ENCODE results near the gene XAB2.

XAB2 gene

DNA sequence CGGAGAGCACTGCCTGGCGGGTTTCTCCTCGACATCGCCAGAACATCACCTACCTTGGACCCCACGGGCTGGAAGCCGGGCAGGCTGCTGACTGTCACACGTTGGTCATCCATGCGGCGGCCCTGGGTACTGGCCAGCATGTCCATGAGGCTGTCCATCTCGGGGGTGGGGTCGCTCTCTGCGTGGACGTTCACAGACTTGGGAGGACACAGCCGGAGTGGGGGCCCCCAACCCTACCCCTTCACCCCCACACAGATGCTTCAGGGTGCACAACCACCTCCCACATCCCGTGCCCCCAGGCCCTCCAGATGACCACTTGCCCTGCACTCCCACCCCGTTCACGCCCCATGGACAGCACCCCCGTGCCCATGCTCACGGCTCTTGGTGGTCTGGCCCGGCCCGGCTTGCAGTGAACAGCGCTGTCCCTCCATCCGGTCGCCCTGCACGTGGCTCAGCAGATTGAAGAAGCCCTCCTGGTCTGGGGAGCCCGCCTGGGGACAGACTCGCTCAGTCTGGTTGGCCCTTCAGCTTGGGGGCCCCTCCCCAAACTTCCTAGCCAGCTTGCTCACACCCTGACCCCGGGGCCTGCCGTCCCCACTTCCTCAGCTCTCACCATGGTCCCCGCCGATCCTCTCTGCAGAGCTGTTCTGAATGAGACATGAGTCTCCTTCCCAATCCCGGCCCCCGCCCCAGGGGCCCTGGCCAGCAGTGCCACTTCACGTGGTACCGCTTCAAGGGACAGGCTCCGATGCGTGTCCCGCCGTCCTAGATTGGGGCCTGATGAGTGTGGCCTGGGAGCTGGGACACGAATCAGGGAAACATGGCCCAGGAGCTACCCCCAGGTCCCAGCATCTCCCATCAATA is 3.2 kb upstream of the XAB2 start:
- DNase-seq: no peak

DNA sequence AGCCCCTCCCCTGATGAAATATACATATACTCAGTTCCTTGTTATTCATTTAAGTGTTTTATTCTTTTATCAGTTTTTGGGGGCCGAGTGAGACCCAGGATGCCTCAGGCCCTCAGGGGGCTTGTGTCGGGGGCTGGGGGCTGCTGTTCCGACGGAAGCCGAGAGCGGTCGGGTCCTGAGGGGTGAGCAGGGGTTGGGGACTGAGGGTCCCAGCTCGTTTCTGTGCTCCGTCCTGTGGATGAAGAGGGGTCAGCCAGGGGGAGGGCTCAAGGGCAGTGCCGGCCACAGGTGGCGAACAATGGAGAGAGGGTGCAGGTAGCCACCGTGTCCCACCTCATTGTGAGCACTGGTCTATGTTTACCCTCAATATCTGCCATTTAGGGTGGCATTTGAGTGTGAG is 2.2 kb upstream of the XAB2 start:
- no peak for DNase-seq

DNA sequence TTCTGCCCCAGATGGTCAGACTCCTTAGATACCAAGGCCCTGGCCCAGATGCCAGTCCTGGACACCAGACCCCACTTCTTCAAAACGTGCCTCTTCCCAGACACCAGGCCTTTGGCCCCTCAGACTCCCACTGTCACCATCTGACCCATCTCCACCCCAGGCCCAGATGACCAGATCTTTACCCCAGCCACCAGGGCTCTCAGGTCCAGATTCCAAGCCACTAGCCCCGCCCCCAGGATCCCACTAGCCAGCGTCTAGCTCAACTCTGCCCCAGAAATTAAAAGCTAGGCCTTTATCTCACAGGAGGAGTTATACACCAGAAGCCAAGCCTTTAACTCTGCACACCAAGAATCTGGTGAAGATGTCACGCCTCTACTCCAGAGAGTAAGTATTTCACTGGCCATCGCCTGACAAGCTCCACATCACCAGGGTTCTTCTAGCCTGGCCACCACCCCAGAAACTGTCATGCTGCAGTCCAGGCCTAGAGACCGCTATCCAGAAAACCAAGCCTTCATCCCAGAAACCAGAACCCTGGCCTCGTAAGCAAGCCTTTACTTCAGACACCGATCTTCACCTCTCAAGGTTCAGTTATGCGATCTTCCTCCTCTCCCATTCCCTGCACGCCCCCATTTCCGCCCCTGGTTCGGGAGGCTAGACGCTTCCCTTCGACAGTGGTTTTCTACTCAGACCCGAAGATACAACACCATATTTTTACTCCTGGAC is 595 bp downstream of the XAB2 start:
- DNase-seq: no peak

DNA sequence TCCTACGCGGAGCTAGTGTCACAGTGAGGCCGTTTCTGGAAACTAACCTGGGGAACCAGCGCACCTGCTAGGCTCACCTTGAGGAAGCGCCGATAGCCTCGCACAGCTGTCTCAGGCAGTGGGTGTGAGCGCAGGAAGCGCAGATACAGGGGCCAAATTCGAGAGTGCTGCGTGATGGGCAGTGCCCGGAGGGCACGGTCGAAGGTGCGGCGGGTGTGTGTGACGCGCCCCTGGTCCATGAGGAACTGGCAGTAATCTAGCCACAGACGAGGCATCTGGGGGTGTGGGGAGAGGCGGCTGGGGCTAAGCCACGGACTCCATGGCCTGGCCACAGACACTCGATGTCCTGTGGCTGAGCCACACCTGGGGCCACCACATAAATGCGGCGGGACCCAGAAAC is 2.2 kb downstream of the XAB2 start:
- no peak for DNase-seq

DNA sequence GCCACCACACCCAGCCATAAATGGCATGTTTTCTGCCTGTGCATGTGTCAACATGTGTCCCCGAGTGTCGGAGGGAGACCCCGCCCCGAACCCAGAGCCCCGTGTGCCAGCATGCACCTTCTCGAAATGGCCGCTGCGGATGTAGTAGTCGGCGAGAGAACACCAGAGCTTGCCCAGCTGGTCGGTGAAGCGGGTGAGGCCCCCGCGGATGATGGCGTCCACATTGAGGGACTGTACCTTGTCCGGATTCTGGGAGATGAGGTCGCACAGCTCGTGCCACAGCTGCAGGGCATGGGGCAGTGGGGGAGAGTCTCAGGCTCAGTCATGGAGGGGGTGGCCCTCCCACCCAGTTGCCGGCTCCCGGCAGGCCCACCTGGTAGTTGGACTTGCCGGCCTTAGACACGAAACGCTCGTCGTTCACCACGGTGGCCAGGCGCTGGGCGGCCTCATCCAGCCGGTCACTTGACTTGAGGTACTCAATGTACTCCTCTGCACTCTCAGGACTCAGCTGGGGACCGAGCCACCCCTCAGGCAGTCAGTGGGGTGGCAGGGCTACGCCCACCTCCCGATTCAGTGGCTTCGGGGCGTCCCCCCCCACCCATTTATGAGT is 3.5 kb downstream of the XAB2 start:
- DNase-seq: no peak

DNA sequence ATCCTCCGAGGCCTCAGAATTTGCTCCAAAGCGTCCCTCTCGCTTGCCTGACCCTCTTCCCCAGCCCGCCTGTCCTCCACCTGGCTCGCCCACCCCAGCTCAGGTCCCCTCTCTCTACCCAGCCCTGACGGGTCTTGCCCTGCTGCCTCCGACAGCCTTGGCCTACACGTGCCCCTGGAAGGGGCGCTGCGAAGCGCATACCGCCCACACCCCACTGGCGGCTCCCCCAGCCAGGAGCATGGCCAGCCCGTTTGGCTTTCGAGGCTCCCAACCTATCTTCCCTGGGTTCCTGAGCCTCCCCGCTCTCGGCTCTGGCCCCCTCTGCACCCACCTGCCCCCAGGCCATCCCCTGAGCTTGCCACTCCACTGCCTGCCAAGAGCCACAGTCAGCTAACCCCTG is 4.5 kb downstream of the XAB2 start:
- no peak for DNase-seq

DNA sequence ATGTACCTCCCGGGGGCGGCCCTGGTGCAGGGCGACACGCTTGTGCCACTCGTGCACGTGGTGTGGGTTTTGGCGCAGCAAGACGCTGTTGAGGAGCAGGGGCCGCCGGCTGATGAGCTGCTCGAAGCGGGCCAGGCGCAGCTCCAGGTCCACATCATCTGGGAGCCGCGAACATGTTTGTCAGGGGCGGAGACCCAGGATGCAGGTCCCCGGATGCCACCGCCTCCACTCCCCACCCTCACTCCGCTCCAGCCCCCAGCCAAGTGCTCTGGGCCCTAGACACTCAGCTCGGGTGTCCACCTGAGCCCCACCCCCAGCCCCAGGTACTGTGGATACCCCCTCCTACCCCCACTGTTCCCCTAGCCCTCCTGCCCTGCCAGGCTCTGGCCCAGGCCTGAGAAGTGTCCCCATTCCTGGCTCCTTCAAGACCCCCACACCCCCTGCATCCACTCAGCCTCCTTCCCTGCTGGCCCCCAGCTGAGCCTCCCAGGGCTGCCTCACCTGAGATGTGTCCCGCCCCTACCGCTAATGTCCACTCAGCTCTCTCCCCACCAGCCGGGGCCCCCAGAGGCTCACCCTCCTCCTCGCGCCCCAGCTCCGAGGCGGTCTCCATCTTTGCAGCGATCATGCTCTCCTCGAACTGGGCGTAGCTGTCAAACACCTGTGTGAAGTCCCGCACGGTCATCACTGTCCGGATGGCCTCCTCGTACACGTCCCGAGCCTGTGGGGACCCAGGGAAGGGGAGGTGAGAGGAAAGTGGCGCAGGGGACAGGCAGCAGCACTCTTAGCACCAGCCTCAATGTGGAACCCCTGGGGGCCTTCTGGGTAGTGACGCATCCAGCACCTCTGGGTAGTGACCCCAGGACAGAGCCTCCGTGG is 5.4 kb downstream of the XAB2 start:
- no peak for DNase-seq

DNA sequence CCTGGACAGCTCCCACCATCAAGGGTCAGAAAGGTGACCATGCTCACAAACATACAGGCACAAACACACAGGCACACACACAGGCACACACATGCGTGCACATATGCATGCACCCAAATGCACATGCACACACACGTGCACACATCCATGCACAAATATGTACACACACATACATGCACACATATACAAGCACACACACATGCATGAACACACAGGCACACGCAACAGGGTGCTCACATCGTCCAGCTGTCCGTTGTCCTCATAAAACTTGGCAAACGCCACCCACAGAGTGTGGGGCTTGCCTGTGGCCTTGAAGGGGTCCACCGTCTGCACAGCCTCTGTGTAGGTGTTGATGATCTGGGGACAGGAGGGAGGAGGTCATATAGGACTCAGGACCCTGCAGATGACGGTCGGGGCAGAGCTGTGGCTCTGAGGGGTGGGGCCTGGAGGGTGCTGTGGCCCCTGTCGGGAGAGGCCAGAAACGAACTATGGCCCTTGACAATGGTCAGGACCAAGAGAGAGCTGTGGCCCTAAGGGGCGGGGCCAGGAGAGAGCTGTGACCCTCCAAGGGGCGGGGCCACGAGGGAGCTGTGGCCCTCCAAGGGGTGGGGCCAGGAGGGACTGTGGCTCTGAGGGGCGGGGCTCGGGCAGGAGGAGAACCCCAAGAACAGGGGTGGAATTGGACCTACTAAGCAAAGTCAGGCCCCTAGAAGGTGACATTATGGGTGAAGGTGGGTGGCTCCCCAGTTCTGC is 6.2 kb downstream of the XAB2 start:
- DNase-seq: no peak

DNA sequence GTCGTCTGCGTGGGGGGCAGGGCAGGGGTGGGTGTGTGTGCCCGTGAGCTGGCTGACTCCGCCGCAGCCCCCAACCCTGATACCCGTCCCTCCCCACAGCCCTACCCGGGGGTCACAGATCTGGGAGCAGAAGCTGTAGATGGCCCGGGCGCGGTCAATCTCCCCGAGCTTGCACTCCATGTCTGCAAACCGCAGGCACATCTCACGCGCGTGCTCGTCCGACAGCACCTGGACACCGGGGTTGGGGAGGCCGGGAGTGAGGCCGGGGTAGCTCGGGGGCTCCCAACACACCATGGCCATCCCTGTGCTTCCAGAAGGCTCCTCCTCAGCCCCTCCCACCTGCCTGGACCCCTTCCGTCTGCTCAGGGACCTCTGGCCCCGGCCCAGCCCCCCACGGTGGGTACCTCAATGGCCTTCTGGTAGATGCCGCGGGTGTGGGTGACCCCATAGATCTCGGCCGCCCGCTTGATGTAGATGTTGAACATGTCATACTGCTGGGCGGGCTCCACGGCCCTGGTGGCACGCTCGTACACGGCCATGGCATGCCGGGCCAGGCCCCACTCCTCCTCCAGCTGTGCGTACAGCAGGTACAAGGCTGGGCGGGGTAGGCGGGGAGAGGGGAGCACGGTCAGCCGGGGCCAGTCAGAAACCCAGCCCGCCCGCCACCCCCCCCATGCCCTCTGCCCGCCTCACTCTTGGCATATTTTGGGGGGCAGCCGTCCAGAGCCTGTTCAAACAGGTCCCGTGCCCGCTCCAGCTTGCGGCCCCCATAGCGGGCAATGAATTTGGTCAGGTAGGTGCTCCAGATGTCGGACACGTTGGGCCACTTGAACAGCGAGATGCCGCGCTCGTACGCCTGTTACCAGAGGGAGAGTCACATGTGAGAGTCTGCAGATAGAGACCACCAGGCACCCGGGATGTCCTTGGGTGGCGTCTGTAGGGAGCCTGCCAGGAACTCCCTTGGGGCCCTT is 8.6 kb downstream of the XAB2 start:
- DNase-seq: no peak

DNA sequence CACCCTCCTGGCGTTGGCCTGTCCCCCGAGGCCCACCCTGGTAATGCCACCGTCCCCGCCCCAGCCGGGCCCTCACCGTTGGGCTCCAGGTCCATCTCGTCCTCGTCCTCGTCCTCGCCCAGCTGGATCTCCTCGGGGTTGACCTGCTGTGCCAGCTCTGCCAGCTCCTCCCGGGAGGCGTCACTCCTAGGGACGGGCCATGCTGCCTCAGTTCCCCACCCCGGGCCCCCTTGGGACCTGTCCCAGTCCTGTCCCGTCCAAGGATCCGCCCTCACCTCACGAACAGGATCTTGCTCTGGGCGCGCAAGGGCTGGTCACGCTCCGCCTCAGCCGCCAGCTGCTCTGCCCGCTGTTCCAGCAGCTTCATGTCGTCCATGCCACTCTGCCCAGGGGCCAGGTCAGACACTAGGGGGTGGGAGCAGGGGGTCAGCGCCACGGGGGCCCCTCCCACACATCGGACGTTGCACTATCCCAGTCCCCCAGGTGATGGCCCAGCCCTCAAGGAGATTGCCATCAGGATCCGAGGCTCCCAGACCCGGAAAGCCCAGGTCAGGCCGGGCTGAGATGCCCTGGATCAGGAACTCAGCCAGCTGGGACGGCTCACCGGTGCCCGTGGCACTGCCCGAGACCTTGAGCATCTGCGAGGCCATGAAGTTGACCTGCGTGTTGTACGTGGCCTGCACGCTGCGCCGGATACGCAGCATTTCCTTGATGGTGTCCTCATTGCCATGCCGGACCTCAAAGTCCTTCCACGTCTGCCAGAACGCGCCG is 9.5 kb downstream of the XAB2 start:
- no peak for DNase-seq

DNA sequence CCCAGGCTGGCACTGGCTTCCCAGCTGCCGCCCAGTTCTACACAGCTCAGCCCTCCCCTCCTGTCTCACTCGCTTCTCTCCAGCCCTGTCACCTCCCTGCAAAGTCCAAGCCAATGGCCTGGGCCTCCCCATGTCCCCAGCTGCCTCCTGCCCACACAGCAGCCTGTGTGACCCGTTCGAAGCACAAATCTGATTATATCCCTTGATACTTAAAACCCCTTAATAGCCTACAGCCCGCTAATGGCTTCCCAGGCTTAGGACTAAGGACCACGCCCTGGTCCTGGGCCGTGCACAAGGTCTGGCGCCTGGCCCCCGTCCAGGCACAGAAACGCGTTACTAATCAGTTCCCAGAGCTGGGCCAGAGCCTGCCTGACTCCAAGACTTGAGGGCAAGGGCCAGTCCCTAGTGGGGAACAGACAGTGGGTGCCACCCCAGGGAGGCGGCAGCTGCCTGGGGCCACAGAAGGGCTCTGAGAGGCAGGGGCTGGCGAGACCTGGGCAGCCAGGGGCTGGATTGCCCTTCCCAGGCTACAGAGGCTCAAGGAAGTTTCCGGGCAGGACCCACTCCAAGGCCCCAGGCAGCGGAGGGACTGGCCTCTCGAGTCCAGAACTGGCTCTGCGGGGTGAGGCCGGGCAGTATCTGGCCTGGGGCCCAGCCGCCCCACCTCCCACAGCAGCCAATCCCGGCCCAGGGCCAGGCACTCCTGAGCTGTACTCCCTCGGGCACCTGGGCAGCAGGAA is 10.4 kb downstream of the XAB2 start:
- DNase-seq: no peak

DNA sequence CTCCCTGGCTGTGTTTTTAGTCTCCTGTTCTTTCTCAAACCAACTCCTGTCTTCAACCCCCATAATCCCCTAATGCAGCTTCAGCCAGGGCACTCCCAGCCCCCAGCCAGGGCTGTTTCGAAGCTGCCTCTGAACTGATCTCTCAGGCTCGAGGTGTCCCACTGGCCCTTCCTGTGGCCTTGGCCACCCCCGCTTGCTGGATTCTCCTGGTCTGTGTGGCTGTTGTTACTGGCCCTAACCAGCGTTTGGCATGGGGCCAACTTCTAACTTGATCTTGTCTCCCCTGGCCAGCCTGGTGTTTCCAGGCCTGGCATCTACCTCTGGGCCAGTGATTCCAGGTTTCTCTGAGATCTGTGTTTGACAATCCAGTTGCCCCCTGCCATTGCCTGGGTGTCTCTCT is 11.0 kb downstream of the XAB2 start:
- DNase-seq: no peak

DNA sequence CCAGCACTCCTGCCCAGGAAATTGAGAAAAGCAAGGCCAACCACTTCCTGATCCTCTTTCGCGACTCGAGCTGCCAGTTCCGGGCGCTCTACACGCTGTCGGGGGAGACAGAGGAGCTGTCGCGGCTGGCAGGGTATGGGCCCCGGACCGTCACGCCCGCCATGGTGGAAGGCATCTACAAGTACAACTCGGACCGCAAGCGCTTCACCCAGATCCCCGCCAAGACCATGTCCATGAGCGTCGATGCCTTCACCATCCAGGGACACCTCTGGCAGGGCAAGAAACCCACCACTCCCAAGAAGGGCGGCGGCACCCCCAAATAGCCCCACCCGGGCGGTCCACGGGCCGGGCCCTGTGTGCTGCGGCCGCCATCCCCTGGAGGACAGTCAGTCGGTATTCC is 11.6 kb downstream of the XAB2 start:
- DNase-seq: no peak

DNA sequence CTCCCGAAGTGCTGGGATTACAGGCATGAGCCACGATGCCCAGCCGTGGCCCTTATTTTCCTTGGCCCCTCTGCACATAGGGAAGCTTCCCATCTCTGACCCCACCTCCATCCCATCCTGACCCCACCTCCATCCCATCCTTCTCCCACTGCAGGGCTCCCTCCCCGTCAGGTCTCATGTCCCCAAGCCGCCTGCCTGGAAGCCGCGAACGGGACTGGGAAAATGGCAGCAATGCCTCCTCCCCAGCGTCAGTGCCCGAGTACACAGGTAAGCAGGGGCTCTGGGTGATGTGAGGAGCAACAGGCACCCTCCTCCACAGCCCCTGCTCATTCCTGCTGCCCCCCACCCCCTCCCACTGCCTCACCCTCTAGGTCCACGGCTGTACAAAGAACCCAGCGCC is 12.2 kb downstream of the XAB2 start:
- DNase-seq: no peak

DNA sequence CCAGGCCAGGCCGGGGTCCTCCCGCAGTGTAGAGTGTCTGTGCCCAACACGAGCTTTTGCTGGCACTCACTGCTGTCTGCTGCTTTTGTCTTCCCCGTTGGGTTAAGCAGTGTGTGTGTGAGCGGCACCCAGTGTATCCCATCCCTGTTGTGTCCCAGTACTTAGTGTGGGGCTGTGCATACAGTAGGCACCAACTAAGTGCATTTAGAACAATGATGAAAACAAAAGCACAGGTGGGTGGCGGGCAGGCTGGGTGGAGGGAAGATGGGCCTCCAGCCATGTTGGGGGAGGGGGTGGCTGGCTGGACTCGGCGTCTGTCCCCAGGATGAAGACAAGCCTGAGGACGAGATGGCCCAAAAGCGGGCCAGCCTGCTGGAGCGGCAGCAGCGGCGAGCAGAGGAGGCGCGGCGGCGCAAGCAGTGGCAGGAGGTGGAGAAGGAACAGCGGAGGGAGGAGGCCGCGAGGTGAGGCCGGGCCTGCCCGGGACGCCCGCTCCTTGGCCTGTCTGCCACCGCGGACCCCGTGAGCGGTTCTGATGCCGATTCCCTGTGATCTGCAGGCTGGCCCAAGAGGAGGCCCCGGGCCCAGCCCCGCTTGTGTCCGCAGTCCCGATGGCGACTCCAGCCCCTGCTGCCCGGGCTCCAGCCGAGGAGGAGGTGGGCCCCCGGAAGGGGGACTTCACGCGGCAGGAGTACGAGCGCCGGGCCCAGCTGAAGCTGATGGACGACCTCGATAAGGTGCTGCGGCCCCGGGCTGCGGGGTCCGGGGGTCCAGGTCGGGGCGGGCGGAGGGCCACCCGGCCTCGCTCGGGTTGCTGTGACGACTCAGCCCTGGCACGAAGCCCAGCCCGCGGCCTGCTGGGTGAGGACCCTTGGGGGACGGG is 14.2 kb downstream of the XAB2 start:
- no peak for DNase-seq

DNA sequence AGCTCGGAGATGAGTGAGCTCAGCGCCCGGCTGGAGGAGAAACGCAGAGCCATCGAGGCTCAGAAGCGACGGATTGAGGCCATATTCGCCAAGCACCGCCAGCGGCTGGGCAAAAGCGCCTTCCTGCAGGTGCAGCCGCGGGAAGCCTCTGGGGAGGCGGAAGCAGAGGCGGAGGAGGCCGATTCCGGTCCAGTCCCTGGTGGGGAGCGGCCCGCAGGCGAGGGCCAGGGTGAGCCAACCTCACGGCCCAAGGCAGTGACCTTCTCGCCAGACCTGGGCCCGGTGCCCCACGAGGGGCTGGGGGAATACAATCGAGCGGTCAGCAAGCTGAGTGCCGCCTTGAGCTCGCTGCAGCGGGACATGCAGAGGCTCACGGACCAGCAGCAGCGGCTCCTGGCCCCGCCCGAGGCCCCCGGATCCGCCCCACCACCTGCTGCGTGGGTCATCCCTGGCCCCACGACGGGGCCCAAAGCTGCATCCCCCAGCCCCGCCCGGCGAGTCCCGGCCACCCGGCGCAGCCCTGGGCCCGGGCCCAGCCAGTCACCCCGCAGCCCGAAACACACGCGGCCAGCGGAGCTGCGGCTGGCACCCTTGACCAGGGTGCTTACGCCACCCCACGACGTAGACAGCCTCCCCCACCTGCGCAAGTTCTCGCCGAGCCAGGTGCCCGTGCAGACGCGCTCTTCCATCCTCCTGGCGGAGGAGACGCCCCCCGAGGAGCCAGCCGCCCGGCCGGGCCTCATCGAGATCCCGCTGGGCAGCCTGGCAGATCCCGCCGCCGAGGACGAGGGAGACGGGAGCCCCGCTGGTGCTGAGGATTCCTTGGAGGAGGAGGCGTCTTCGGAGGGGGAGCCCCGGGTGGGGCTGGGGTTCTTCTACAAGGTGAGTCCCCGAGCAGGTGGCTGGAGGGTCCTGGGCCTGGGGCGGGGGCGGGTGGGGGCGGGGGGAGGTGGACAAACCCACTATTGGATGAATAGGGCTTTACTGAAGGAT is 16.8 kb downstream of the XAB2 start:
- no peak for DNase-seq

All from SW 1271 (cell line).